Measurements from ENCODE around the gene GATAD2A.

The GATAD2A gene

DNA sequence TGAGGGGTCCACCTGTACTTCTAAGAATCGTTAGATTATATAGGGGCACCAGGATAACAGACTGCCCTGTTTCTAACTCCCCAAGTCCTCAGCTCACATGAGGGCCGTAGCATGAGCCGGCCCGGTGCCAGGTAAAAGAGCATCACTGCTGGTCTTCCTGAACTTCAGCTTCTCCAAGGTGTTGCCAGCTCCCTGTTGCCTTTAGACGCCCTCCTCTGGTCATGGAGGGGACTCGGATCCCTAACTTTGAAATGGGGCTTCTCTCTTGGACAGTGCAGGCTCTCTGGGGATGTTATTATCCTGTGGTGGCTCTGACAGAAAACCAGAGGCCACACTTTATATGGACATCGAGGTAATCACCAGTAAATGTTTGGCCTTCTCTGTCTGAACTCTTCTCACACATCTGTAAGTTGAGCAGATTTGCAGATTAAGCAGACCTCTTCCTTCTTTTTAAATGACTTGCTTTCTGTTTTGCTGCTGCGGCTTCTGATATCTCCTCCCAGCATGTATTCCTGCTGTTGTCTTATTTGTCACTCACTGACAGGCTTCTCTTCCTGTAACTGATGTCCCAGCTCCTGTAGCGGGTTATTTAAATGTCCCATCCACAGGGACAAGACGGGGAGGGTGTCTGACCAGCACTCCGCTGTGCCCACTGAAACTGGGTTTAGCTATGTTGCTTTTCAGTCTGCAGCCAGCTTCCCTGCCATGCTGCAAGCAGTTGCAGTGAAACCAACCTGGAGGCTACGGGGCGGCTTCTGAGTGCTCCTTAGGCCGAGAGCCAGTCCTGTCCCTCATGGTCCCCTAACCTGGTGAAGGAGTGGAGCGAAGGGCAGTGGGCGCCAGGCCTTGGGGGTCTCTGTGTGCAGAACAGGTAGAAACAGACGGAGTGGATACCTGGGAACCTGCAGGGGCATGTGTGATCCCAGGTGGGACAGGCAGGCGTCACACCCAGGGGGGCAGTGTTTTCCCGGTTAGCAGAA, 70.7 kb downstream of the GATAD2A start:
- no peak overlapping the region for H3K4me3 ChIP-seq (ENCODE audit: low read depth, low read length)
- H3K36me3 ChIP-seq (replicated peaks): peaks cover 16% of the 10 kb centered on the region
- H3K27ac ChIP-seq: no peak overlapping the region

DNA sequence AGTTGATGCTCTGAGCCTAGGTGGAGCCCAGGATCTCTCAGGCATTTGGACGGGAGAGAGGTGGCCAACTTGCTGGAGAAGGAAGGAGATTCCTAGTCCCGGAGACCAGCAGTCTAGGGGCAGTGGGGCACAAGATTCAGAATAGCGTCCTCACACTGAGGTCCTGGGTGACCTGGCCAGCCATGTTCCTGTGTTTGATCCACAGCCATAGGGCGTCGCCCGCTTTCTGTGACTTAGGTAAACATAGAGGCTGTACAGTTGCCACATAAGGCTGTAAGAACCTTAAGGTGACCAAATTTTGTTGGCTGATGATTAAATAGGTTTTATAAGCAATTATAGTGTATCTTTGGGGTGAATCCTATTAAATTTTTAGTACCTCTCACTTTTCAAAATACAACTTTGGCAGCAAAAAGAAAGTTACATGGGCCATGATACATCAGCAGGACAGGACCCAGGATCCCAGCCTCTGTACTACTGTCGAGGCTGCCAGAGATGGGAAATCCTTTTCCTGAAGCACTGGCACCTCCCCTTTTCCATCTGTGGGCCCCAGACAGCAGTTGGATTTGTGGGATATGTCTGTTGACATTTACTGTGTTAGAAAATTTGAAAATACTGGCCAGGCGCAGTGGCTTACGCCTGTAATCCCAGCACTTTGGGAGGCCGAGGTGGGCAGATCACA, 72.4 kb downstream of the GATAD2A start:
- no peak for DNase-seq
- Histone ChIP-seq H3K4me3 (ENCODE audit: low read depth, low read length) (no peak overlapping the region), H3K36me3 (replicated peaks) (peaks cover 20% of the 10 kb centered on the region), H3K27ac (no peak overlapping the region), H3K27me3 (replicated peaks) (no peaks in the 10 kb centered on the region)
- TF ChIP-seq, protein P1, sequence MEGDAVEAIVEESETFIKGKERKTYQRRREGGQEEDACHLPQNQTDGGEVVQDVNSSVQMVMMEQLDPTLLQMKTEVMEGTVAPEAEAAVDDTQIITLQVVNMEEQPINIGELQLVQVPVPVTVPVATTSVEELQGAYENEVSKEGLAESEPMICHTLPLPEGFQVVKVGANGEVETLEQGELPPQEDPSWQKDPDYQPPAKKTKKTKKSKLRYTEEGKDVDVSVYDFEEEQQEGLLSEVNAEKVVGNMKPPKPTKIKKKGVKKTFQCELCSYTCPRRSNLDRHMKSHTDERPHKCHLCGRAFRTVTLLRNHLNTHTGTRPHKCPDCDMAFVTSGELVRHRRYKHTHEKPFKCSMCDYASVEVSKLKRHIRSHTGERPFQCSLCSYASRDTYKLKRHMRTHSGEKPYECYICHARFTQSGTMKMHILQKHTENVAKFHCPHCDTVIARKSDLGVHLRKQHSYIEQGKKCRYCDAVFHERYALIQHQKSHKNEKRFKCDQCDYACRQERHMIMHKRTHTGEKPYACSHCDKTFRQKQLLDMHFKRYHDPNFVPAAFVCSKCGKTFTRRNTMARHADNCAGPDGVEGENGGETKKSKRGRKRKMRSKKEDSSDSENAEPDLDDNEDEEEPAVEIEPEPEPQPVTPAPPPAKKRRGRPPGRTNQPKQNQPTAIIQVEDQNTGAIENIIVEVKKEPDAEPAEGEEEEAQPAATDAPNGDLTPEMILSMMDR (IDR thresholded peaks at IDR 0.05; ENCODE audit: low read depth, low read length, missing control alignments): no peak
- in situ Hi-C loops (cut with HindIII; ENCODE audit: low pct_ligation_motif_present, low sequenced_read_pairs): no loop called here

More for the DNA sequence above, 70.7 kb downstream of the GATAD2A start:
- no peak for DNase-seq
- in situ Hi-C loops (cut with HindIII; ENCODE audit: low pct_ligation_motif_present, low sequenced_read_pairs): no loop called here
- no peaks in the 10 kb centered on the region for H3K27me3 ChIP-seq (replicated peaks)
- TF ChIP-seq, protein P1 (IDR thresholded peaks at IDR 0.05; ENCODE audit: low read depth, low read length, missing control alignments): peak; percentile 69

DNA sequence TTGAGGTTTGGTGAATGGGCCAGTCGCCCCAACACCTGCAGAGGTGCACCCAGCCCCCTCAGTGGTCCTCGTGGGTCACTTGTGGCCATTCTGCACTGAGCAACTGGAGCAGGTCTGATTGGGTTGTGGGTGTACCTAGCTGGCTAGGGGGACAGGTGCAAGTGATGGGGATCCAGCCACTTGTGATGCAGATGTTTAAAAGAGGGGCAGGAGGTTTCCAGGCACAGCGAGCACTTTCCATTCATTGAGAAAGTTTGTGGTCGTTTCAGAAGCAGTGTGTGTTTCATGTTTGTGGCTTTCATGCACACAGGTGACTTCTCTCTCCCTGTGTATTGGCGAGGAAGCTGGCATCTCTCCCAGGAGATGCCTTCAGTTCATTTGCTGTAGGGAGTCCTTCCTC, 75.2 kb downstream of the GATAD2A start:
- H3K27me3 ChIP-seq (replicated peaks): no peaks in the 10 kb centered on the region
- DNase-seq: no peak
- H3K36me3 ChIP-seq (replicated peaks): peaks cover 17% of the 10 kb centered on the region
- TF ChIP-seq, protein P1 (IDR thresholded peaks at IDR 0.05; ENCODE audit: low read depth, low read length, missing control alignments): no peak
- no peak overlapping the region for H3K27ac ChIP-seq
- no peak overlapping the region for H3K4me3 ChIP-seq (ENCODE audit: low read depth, low read length)
- in situ Hi-C loops (cut with HindIII; ENCODE audit: low pct_ligation_motif_present, low sequenced_read_pairs): no loop called here

DNA sequence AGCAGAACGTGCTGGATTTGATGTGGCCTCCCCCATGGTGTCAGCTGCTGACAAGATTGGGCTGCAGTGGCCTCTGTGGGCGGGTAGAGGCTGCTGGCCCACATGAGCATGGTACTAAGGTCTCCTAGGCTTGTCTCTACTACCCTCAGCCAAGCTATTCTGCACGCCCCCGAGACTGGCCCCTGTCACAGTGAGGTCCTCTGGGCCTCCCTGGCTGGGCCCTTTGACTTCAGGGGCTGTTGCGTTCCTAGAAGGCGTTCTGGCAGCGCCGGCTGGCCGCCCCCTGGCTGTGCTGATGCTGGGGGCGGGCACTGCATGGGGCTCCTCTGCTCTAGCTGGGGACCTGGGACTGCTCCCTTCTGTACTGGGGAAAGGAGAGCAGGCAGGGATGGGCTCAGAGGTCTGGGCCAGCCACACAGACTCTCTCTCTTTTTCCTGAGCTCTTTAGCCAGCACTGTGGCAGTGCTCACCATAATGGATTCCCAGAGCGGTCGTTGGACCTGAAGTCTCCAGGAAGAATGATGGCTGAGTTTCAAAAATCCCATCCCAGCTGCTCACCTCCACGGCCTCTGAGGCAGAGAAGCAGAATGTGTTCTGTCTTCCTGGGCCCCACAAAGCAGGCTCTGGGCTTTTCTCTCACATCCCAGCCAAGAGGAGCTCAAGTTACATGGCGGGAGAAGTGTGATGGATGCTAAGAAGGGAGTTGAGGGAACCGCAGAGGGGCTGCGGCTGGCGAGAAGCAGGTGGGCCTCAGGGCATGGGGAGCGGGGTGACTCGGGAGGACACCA, 77.5 kb downstream of the GATAD2A start:
- no peak overlapping the region for H3K27ac ChIP-seq
- DNase-seq: no peak

More for the DNA sequence above, 77.5 kb downstream of the GATAD2A start:
- Histone ChIP-seq H3K4me3 (ENCODE audit: low read depth, low read length) (no peak overlapping the region), H3K27me3 (replicated peaks) (no peaks in the 10 kb centered on the region), H3K36me3 (replicated peaks) (peaks cover 17% of the 10 kb centered on the region)
- in situ Hi-C loops (cut with HindIII; ENCODE audit: low pct_ligation_motif_present, low sequenced_read_pairs): no loop called here
- TF ChIP-seq, protein P1 (IDR thresholded peaks at IDR 0.05; ENCODE audit: low read depth, low read length, missing control alignments): no peak

All from brain microvascular endothelial cell (primary cell).